ENCODE results near the gene PTGIS.

PTGIS gene

GRCh38 chr20:49563015-49563980 lies 4.6 kb downstream of the PTGIS start:
- H3K27ac ChIP-seq: peak overlapping the region in 9 of 21 experiments; percentile 13 to 79 (median 53)

GRCh38 chr20:49562311-49563014 lies 5.5 kb downstream of the PTGIS start:
- no peak overlapping the region for H3K4me3 ChIP-seq
- peak overlapping the region in 11 of 21 experiments; percentile 13 to 79 (median 53) for H3K27ac ChIP-seq

More at GRCh38 chr20:49563015-49563980, 4.6 kb downstream of the PTGIS start:
- H3K4me3 ChIP-seq: no peak overlapping the region

- H3K27ac ChIP-seq: peak overlapping the region in 9 of 21 experiments; percentile 16 to 79 (median 69)
- no peak overlapping the region for H3K4me3 ChIP-seq
Measured at GRCh38 chr20:49561806-49562205, 6.1 kb downstream of the PTGIS start.

GRCh38 chr20:49561256-49561655 lies 6.7 kb downstream of the PTGIS start:
- Histone ChIP-seq H3K27ac (peak overlapping the region in 6 of 21 experiments; percentile 50 to 73 (median 62)), H3K4me3 (no peak overlapping the region)

- Histone ChIP-seq H3K27ac (peak overlapping the region in 6 of 21 experiments; percentile 18 to 73 (median 55)), H3K4me3 (no peak overlapping the region)
Measured at GRCh38 chr20:49560646-49561045, 7.3 kb downstream of the PTGIS start.

GRCh38 chr20:49560186-49560585 lies 7.8 kb downstream of the PTGIS start:
- H3K4me3 ChIP-seq: no peak overlapping the region
- H3K27ac ChIP-seq: peak overlapping the region in 5 of 21 experiments; percentile 18 to 73 (median 25)

GRCh38 chr20:49559411-49560081 lies 8.4 kb downstream of the PTGIS start:
- Histone ChIP-seq H3K4me3 (no peak overlapping the region), H3K27ac (peak overlapping the region in 5 of 21 experiments; percentile 4 to 73 (median 36))

- Histone ChIP-seq H3K27ac (peak overlapping the region in 5 of 21 experiments; percentile 4 to 68 (median 36)), H3K4me3 (no peak overlapping the region)
Measured at GRCh38 chr20:49558826-49559225, 9.1 kb downstream of the PTGIS start.

GRCh38 chr20:49557449-49557848 lies 10.5 kb downstream of the PTGIS start:
- H3K27ac ChIP-seq: peak overlapping the region in 7 of 21 experiments; percentile 2 to 59 (median 33)
- H3K4me3 ChIP-seq: no peak overlapping the region

GRCh38 chr20:49556621-49557020 lies 11.3 kb downstream of the PTGIS start:
- Histone ChIP-seq H3K27ac (peak overlapping the region in 4 of 21 experiments; percentile 30 to 51 (median 38)), H3K4me3 (no peak overlapping the region)

- H3K27ac ChIP-seq: no peak overlapping the region
Measured at GRCh38 chr20:49549801-49550551, 18.0 kb downstream of the PTGIS start.

GRCh38 chr20:49548371-49548947 lies 19.5 kb downstream of the PTGIS start:
- no peak overlapping the region for H3K27ac ChIP-seq
- H3K4me3 ChIP-seq: no peak overlapping the region

More at GRCh38 chr20:49549801-49550551, 18.0 kb downstream of the PTGIS start:
- no peak overlapping the region for H3K4me3 ChIP-seq

- Histone ChIP-seq H3K4me3 (no peak overlapping the region), H3K27ac (no peak overlapping the region)
Measured at GRCh38 chr20:49545572-49545971, 22.4 kb downstream of the PTGIS start.

- Histone ChIP-seq H3K27ac (no peak overlapping the region), H3K4me3 (no peak overlapping the region)
Measured at GRCh38 chr20:49544535-49544934, 23.4 kb downstream of the PTGIS start.

GRCh38 chr20:49543858-49544437 lies 24.0 kb downstream of the PTGIS start:
- Histone ChIP-seq H3K27ac (peak overlapping the region in 1 of 21 experiments; percentile 29), H3K4me3 (no peak overlapping the region)

- H3K27ac ChIP-seq: peak overlapping the region in 1 of 21 experiments; percentile 29
- no peak overlapping the region for H3K4me3 ChIP-seq
Measured at GRCh38 chr20:49543071-49543857, 24.7 kb downstream of the PTGIS start.

GRCh38 chr20:49542514-49542991 lies 25.4 kb downstream of the PTGIS start:
- no peak overlapping the region for H3K4me3 ChIP-seq
- H3K27ac ChIP-seq: no peak overlapping the region

Measured in skin epidermis (tissue), 12 donors.